SK-N-SH treated with all-trans-retinoic acid at 6 μM for 48 hours (cell line): ENCODE results near the gene MMAB.

Experiments used
- ARNTL ChIP-seq: fragments of 450-650 bp; formaldehyde crosslinking; IDR thresholded peaks from 2 replicates; pipeline ENCODE4 v1.5.0; 2020; ENCODE audit warnings: low read depth, mild to moderate bottlenecking, moderate library complexity, borderline replicate concordance
- BACH2 ChIP-seq: fragments of 250-450 bp; sonication (Bioruptor Pico); IDR thresholded peaks from 2 replicates; pipeline ENCODE4 v1.9.0; 2021; ENCODE audit warnings: mild to moderate bottlenecking, borderline replicate concordance
- GLIS3 ChIP-seq: fragments of 250-450 bp; sonication (Bioruptor Pico); IDR thresholded peaks from 2 replicates; pipeline ENCODE4 v1.5.0; 2020; ENCODE audit warnings: mild to moderate bottlenecking, moderate library complexity
- ISL1 ChIP-seq: fragments of 250-450 bp; sonication (Bioruptor Pico); IDR thresholded peaks from 2 replicates; pipeline ENCODE4 v2.1.2; 2022; ENCODE audit warnings: mild to moderate bottlenecking, moderate library complexity
- PPARA ChIP-seq: fragments of 250-450 bp; sonication (Bioruptor Pico); IDR thresholded peaks from 2 replicates; pipeline ENCODE4 v1.5.0; 2020; ENCODE audit warnings: mild to moderate bottlenecking, borderline replicate concordance
- RARB ChIP-seq: fragments of 250-450 bp; sonication (Bioruptor Pico); IDR thresholded peaks from 2 replicates; pipeline ENCODE4 v1.8.0; 2021; ENCODE audit warnings: mild to moderate bottlenecking, moderate library complexity
- TOX ChIP-seq: fragments of 250-450 bp; sonication (Bioruptor Pico); IDR thresholded peaks from 2 replicates; pipeline ENCODE4 v1.8.0; 2021; ENCODE audit warnings: mild to moderate bottlenecking, moderate library complexity, borderline replicate concordance
- ZC3H10 ChIP-seq: fragments of 250-450 bp; sonication (Bioruptor Pico); IDR thresholded peaks from 2 replicates; pipeline ENCODE4 v1.5.1; 2021; ENCODE audit warnings: mild to moderate bottlenecking, moderate library complexity
- ZNF565 ChIP-seq: fragments of 450-650 bp; formaldehyde crosslinking; conservative IDR thresholded peaks from 2 replicates; pipeline ENCODE4 v1.5.0; 2020; ENCODE audit warnings: low read depth, mild to moderate bottlenecking, moderate library complexity
- TF ChIP-seq, protein P1 (sequence below): fragments of 250-450 bp; sonication (Bioruptor Pico); IDR thresholded peaks from 2 replicates; pipeline ENCODE4 v1.8.0; 2020; ENCODE audit warnings: mild to moderate bottlenecking, moderate library complexity, borderline replicate concordance
- TF ChIP-seq, protein P2 (sequence below): fragments of 250-450 bp; sonication (Bioruptor Pico); IDR thresholded peaks from 2 replicates; pipeline ENCODE4 v1.5.1; 2021; ENCODE audit warnings: mild to moderate bottlenecking, moderate library complexity
- TF ChIP-seq, protein P3 (sequence below): fragments of 250-450 bp; sonication (Bioruptor Pico); IDR thresholded peaks from 2 replicates; pipeline ENCODE4 v1.5.1; 2020; ENCODE audit warnings: low read depth, mild to moderate bottlenecking, moderate library complexity

DNA sequence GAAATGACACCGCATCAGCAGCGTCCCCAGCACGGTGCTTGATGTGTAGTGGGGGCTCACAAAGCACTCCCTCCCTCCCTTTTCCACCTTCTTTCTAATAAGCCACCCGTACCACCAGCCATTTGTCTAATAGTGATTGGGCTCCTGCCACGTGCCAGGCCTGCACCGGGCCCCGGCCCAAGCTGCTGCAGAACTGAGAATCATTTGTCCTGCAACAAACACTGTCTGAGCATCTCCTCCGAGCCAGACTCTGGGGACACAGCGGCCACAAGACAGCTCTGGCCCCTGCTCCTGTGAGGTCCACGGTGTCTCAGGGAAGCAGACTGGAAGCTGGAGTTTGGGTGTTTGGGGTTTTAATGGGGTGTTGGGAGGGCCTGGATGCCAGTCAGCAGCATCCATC lies 44.2 kb upstream of the MMAB start:
- TF ChIP-seq, protein P1, sequence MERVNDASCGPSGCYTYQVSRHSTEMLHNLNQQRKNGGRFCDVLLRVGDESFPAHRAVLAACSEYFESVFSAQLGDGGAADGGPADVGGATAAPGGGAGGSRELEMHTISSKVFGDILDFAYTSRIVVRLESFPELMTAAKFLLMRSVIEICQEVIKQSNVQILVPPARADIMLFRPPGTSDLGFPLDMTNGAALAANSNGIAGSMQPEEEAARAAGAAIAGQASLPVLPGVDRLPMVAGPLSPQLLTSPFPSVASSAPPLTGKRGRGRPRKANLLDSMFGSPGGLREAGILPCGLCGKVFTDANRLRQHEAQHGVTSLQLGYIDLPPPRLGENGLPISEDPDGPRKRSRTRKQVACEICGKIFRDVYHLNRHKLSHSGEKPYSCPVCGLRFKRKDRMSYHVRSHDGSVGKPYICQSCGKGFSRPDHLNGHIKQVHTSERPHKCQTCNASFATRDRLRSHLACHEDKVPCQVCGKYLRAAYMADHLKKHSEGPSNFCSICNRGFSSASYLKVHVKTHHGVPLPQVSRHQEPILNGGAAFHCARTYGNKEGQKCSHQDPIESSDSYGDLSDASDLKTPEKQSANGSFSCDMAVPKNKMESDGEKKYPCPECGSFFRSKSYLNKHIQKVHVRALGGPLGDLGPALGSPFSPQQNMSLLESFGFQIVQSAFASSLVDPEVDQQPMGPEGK (CRISPR knock-in tag) = no peak
- no peak for TF ChIP-seq RARB
- TF ChIP-seq, protein P2, sequence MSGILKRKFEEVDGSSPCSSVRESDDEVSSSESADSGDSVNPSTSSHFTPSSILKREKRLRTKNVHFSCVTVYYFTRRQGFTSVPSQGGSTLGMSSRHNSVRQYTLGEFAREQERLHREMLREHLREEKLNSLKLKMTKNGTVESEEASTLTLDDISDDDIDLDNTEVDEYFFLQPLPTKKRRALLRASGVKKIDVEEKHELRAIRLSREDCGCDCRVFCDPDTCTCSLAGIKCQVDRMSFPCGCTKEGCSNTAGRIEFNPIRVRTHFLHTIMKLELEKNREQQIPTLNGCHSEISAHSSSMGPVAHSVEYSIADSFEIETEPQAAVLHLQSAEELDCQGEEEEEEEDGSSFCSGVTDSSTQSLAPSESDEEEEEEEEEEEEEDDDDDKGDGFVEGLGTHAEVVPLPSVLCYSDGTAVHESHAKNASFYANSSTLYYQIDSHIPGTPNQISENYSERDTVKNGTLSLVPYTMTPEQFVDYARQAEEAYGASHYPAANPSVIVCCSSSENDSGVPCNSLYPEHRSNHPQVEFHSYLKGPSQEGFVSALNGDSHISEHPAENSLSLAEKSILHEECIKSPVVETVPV (CRISPR knock-in tag) = no peak
- TF ChIP-seq ZNF565 (CRISPR knock-in tag) = no peak
- TF ChIP-seq BACH2 (CRISPR knock-in tag) = no peak
- no peak for TF ChIP-seq ISL1 (CRISPR knock-in tag)
- no peak for TF ChIP-seq GLIS3 (CRISPR knock-in tag)
- no peak for TF ChIP-seq ZC3H10 (CRISPR knock-in tag)
- TF ChIP-seq, protein P3, sequence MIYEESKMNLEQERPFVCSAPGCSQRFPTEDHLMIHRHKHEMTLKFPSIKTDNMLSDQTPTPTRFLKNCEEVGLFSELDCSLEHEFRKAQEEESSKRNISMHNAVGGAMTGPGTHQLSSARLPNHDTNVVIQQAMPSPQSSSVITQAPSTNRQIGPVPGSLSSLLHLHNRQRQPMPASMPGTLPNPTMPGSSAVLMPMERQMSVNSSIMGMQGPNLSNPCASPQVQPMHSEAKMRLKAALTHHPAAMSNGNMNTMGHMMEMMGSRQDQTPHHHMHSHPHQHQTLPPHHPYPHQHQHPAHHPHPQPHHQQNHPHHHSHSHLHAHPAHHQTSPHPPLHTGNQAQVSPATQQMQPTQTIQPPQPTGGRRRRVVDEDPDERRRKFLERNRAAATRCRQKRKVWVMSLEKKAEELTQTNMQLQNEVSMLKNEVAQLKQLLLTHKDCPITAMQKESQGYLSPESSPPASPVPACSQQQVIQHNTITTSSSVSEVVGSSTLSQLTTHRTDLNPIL (CRISPR knock-in tag) = no peak
- no peak for TF ChIP-seq PPARA (CRISPR knock-in tag)
- TF ChIP-seq TOX (CRISPR knock-in tag) = no peak
- TF ChIP-seq ARNTL (CRISPR knock-in tag) = no peak
